ENCODE data around the gene MAT2B.
A peak's percentile ranks its signal among the peaks of the same experiment; 100 is the strongest.

MAT2B gene

DNA sequence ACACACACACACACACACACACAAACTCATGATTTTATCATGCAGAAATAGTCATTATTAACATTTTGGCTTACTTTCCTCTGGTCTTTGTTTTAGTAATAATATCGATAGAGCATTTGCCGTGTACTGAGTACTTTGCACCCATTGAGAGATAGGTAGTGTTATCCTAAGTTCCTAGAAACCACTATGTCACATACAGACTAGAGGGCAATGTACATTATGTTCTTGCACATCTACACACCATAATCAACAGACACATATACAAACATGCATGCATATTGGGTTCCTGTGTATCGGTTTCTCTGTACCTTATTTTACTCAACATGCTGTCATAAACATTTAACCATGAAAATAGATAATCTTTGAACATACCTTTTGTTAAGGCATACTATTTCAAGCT lies 45.7 kb downstream of the MAT2B start:
- DNase-seq (ENCODE audit: low read depth in 2 of 2) = no peak

DNA sequence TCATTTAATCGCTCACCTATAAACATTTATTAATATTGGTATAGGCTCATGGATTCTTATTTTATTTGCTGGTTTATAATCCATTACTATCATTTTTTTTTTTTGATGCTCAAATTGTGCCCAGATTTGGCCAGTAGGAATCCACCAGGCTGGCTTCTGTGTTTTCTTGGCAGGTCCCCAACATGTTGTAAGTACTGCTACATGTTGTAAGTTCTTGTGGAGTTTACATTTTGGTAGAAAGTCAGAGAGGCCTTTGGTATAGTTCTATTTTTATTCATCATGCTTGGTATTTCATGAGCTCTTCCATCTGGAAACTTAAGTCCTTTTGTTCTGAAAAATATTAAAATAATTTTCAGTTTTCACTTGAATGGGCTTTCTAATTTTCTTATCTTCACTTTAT lies 47.1 kb downstream of the MAT2B start:
- no peak for DNase-seq (ENCODE audit: low read depth in 2 of 2)

DNA sequence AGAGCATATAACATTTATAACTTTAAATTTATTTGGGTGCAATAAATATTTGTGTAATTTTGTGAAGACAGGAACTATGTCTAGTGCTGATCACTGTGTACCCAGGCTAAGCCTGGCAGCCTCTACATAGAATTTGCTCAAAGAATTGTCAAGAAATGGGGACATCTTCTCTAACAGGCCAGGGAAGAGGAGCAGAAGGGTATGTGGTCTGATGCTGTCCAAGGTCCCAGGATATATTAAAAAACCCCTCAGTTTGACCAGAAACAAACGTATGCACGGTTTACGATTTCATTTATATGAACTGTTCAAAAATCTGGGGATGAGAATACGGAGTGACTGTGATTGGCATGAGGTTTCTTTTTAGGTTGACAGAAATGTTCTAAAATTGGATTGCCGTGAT lies 55.9 kb downstream of the MAT2B start:
- DNase-seq (ENCODE audit: low read depth in 2 of 2) = no peak

DNA sequence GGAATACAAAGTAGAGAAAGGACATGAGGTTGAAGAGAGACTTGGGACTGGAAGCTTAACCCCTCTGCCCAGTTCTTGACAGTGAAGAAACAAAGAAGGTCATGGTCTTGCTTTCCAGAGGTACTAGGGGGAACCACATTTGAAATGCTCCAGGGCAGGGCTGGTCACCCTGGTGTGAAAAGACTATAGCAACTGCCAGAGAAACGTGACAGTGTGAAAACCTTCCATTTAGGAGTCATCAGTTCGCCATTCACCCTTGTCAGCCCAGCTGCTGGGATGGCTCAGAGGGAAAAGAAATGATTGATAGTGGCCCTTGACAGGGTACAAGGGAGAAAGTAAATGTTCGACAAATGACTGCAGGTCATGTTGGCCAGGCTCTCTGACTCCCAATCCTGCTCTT lies 56.7 kb downstream of the MAT2B start:
- no peak for DNase-seq (ENCODE audit: low read depth in 2 of 2)

DNA sequence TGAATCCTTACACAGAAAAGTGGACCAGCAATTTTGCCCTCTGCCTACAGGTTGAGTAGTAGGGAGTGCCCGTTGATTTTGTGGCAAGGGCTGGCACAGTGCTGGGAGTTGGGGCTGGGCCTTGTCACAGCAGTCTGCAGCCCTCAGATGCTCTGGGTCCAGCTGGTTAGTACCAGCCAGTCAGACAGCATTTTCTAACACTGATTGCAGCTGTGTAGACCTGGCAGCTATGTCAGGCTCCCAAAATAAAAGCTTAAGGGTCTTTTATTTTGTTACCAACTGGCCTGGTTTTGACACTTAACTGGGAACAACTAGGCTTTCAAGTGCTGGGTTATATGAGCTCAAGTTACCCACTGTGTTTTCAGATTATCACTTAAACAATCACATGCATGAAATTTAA lies 57.7 kb downstream of the MAT2B start:
- DNase-seq (ENCODE audit: low read depth in 2 of 2) = no peak

DNA sequence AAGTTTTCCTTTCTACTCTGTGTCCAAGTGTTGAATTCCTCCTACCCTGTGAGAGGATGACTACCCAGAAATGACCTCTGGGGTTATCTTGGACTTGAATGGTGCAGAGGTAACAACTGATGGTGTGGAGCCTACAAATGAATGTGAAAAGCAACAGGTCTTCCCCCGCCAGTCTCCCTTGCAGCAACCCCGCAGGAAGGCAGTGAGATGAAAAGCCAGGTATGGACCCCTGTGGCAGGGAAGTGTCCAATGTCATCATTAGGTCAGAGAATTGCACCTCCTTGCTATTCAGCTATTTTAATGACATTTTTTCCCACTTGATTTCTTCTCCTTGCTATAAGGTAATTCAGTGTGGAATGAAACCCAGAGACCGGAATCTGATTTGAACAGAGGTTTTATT lies 58.5 kb downstream of the MAT2B start:
- no peak for DNase-seq (ENCODE audit: low read depth in 2 of 2)

DNA sequence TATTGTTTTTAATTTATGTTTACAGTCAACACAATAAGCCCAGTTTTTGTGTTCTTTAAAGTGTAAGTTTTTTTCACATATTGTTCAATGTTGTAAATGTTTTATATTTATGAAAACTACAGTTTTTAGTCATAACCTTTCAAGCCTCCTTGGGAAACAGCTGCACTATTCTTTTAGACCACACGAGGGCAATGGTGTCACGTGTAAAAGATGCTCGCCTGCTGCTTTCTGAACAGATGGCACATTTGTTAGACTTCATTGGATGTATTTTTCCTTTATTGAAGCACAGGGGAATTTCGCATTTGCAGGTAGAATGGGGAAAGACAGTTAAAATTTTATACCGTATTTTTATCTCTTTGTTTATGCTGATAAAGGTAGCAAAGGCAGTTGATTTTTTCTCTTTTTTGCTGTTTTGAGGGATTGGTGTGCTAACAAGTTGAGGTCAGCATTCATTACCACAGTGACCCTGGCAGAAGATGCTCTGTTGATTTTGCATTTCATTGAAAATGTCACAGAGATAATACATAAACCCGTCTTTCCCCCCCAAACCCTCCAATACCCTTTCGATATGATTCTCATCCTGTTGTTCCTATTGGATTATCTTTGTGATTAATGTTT lies 59.0 kb downstream of the MAT2B start:
- DNase-seq (ENCODE audit: low read depth in 2 of 2) = peak; percentile 14 to 25

DNA sequence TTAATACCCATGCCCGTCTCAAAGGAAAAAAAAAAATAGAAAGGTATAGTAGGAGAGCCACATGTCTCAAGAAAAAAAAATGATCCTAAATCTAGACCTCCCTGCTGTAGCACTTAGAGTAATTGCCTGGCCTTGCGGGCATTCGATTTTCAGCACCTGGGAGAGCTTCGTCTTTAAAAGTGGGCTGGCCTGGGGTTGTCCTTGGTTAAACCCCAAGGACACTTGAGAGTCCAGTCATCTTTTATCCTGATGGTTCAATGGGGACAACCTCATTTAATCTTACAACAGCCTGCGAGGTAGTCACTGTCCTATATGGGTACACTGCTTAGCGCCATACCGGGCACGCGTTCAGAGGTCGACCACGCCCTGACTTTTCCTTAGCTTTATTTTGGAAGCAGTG lies 60.1 kb downstream of the MAT2B start:
- DNase-seq (ENCODE audit: low read depth in 2 of 2) = no peak

DNA sequence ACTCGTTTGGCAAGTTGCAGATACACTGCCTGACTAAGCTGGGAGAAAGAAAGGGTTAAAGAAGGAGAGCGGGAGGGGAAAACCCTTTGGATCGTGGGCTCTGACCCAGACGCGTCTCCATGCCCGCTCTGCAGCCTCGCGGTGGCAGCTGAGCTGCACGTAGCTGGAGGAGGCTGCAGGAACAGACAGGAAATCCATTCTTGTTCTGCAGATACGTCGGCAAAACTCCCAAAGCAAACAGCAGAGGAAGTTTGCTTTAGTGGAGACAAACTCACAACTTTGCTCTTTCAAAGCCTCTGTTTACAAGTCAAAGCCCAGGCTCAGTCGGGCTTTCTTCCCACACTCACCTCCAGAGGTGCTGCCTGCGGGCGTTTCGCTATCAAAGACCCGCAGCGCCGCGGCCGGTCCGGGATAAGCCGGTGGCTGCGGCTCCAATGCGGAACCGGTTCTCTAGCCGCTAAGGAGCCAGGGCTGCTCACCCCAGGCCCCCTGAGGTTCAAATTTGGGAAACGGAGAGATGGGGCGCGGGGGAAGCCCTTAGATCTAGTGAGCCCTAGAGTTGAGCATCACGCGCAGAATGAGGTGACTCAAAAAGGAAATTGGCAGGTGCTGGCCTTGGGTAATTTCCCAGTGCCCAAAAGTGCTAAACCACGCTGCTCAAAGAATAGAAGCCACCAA lies 60.7 kb downstream of the MAT2B start:
- DNase-seq (ENCODE audit: low read depth in 2 of 2) = no peak

DNA sequence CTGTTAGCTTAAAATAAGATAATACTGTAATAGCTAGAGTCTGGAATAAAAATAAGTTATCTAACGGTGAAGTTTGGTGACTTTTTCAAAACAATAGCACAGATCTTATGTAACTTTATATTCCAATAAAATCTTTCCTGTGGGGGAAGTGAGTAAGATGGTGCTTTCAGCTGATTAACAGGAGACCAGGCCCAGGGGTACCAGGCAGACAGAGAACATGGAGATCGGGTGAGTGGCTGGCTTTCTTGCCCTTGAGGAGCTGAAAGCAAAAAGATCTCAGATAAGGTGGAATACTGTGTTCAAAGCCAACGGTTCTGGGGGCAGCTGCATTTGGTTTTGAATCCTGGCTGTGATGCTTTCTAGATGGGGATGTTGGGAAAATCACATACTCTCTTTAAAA lies 61.3 kb downstream of the MAT2B start:
- no peak for DNase-seq (ENCODE audit: low read depth in 2 of 2)

DNA sequence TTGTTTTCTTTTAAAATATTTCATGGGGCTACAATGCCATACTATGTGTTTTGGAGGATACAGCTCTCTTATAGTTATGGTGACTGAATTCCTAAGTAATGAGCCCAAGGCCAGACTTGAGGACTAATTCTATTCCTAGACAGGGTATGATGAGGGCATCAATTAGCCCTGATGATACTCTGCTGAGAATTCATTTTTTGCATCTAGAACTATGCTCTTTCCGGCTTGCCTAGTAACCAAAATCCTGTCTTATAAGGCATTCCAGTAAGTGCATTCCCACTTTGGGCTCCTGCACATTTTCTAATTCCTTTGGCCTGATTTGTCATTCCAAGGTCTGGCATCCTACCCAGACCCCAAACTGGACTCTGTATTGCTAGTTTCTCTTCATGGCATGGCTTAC lies 62.4 kb downstream of the MAT2B start:
- DNase-seq (ENCODE audit: low read depth in 2 of 2) = no peak

All from activated CD8-positive, alpha-beta memory T cell treated with anti-CD3 and anti-CD28 coated beads for 4 hours (primary cell).